Measurements from ENCODE around the gene TUBA3E.
A peak's percentile ranks its signal among the peaks of the same experiment; 100 is the strongest.
"Not testable (repeated sequence)": the region's sequence is repeated elsewhere in the genome, so short reads cannot be mapped to it uniquely, and the experiment has no call there.

Gene TUBA3E

DNA sequence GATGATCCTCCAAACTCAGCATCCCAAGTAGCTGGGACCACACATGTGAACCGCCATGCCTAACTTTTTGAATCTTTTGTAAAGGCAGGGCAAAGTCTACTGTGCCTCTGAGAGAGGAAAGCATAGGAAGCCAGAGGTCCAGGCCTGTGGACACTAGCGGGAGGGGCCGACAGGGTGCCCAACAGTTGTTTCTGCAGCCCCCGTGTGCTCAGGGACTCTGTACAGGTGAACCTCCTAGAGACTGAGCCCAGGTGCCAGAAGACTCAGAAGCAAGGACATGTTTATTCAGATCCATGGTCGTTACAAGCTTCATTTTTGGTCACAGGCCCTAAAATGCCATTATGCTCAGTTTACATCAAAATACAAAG, 47.1 kb downstream of the TUBA3E start:
- H3K27me3 ChIP-seq (ENCODE audit: insufficient read depth, low read length); H3K4me3 ChIP-seq (ENCODE audit: low read length); H3K4me1 ChIP-seq (ENCODE audit: insufficient read depth, low read length); H3K9ac ChIP-seq (ENCODE audit: low read depth, low read length); H3K9me3 ChIP-seq (ENCODE audit: insufficient read depth, low read depth, low read length); H3K27ac ChIP-seq (ENCODE audit: low read length): not testable (repeated sequence)
- H3K36me3 ChIP-seq (ENCODE audit: insufficient read depth, low read depth, low read length) = peaks cover 34% of the 10 kb centered on the region; the same call in 1 of the 2 replicates

DNA sequence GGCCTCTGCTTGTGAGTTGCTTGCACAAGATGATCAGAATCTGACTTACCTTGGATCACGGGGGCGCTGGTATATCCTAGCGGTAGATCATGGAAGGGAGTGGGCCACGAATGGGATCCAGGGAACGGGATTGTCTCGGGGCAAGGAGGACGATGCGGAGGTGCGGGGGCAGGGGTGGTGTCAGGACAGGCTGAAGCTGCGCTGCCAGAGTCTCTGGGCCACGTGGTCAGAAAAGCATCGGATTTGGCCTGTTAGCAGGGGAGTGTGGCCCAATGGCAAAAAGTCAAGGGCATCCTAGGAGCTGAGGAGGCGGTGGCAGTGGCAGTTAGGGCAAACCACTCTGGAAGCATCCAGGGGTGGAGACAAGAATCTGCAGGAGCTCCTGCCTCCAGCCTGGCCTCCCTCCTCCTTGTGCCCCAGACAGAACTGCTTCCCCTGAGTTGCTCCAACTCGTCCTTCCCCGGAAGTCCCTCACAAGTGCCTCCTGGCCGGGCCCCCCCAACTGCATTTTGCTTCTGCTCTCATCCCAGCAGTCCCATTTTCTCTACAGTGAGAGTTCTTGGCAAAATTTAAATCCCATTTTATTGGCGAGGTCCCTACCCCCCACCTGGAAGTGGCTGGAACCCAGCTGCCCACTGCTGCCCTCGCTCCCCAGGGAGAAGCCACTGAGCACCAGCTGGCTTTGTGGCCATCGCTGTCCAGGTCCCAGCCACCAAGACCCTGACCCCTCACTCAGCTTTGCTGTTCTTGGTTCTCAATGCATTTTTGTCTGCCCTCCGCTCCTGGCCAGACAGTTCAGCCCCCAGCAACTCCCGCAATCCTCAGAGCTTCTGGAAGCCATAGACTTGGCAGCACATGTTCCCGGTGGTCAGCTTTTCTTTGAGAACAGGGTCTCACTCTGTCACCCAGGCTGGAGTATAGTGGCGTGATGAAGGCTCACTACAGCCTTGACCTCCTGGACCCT, 47.8 kb downstream of the TUBA3E start:
- Histone ChIP-seq H3K4me1 (ENCODE audit: insufficient read depth, low read length) (no peaks in the 10 kb centered on the region), H3K27me3 (ENCODE audit: insufficient read depth, low read length) (no peaks in the 10 kb centered on the region), H3K9me3 (ENCODE audit: insufficient read depth, low read depth, low read length) (no peaks in the 10 kb centered on the region), H3K27ac (ENCODE audit: low read length) (no peak overlapping the region), H3K36me3 (ENCODE audit: insufficient read depth, low read depth, low read length) (peaks cover 28% of the 10 kb centered on the region; the same call in 1 of the 2 replicates), H3K4me3 (ENCODE audit: low read length) (no peak overlapping the region), H3K9ac (ENCODE audit: low read depth, low read length) (no peak overlapping the region)

DNA sequence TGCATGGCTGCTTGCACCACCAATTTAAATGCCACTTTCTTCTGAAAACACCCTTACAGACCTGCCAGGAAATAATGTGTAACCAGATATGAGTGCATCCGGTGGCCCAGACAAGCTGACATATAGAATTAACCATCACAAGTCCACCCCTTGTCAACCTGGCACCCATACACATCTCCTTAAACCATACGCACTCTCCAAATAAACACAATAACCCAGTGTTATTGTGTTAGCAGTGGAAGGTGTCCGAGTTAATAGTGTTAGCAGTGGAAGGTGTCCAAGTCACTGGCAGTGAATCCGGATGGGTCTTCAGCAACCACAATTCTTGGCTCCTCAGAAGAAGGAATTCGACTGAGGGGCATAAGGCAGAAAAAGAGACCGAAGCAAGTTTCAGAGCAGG, 49.7 kb downstream of the TUBA3E start:
- H3K27ac ChIP-seq (ENCODE audit: low read length); H3K27me3 ChIP-seq (ENCODE audit: insufficient read depth, low read length); H3K9ac ChIP-seq (ENCODE audit: low read depth, low read length); H3K9me3 ChIP-seq (ENCODE audit: insufficient read depth, low read depth, low read length); H3K4me3 ChIP-seq (ENCODE audit: low read length); H3K4me1 ChIP-seq (ENCODE audit: insufficient read depth, low read length): not testable (repeated sequence)
- H3K36me3 ChIP-seq (ENCODE audit: insufficient read depth, low read depth, low read length) = peaks cover 14% of the 10 kb centered on the region; the same call in 1 of the 2 replicates

DNA sequence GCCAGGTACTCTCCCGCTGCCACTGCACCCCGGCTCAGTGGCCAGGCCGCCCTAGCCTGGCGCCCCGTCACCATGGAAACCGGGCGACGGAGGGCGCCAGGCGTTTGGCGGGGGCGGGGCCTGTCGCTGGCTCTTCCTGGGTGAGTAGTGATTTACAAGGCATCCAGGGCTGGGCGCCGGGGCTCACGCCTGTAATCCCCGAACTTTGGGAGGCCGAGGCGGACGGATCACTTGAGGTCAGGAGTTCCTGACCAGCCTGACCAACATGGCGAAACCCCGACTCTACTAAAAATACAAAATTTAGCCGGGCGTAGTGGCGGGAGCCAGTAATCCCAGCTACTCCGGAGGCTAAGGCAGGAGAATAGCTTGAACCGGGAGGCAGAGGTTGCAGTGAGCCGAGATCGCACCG, 53.2 kb downstream of the TUBA3E start, which contains the start of gene CCDC74B:
CCDC74B (minus strand) TSS at position 107 of the 409 bp plus-strand sequence. CDS start 116 bp downstream, outside the sequence.
- H3K27ac ChIP-seq (ENCODE audit: low read length); H3K36me3 ChIP-seq (ENCODE audit: insufficient read depth, low read depth, low read length); H3K9me3 ChIP-seq (ENCODE audit: insufficient read depth, low read depth, low read length); H3K4me1 ChIP-seq (ENCODE audit: insufficient read depth, low read length); H3K27me3 ChIP-seq (ENCODE audit: insufficient read depth, low read length); H3K9ac ChIP-seq (ENCODE audit: low read depth, low read length): not testable (repeated sequence)
- H3K4me3 ChIP-seq (ENCODE audit: low read length) = peak within 1 kb of the TSS; percentile 56; the same call in 1 of the 2 replicates

DNA sequence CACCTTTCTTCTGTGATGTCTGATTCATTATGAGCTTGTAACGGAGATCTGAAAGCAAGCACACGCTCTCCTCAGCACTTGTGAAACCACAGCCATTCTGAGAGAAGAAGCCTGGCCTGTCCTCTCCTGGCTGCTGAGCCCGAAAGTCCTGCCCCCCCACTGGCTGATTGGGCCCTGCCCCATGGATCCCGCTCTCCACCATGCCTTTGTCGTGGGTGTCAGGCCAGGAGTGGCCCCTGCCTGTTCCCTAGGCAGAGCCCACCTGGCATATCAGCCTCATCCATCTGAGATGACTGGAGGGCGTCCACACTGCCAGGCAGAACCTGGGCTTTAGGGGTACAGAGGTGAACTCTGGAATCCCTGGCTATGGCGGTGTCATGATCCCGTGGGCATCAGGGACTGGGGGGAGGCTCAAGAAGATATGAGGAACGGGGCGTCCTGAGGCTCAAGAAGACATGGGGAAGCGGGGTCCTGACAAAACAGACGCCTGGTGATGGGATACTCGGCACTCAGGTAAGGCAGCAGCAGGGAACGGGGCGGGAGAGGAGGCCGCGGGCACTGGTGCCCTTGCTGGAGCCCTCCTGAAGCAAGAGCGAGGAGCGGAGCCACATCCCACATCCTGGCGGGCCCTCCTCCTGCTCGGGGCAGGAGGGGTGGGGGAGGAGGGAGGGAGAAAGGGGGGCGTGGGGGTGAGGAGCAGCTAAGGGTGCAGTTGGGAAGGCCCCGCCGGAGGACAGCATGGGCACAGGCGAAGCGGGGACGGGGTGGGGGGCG, 54.8 kb downstream of the TUBA3E start:
- H3K9ac ChIP-seq (ENCODE audit: low read depth, low read length) = not testable (repeated sequence)

DNA sequence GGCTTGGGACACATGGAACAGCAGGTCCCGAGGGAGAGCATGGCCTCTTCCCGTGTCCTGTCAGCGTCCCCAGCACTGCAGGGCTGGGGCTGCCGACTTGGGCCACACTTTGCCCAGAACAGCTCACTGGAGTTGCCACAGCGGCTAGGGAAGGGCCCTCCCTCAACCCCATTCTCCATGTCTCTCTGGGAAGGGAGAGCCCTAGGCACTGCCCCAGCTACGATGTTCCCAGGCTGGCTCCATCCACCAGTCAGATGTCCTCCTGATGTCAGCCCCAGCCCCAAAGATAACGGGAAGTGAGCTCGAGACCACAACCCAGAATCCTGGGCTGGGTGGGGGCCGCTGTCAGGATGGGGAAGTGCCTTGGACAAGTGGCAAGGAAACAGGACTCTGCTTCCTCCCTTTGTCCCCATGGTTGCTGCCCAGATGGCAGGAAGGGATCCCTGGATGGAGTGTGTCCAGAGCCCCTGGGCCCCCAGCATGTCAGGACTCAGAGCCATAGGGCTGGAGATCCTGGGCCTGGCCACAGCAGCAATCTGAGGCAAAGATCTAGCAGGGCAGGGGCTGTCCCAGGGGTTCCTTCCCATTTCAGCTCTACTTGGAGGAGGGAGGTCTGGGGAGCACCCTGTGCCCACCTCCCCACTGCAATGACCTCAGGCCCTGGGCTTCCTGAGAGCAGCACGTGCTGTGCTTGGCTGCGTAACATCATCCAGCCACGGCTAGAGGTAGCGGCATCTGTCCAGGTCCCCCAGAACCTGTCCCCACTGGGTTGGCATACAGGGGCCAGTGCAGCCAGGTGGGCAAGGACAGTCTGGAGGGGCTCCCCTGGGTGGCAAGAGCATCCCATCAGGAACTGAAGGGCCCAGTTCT, 55.6 kb downstream of the TUBA3E start:
- not testable (repeated sequence) for H3K9me3 ChIP-seq (ENCODE audit: insufficient read depth, low read depth, low read length); H3K27ac ChIP-seq (ENCODE audit: low read length); H3K27me3 ChIP-seq (ENCODE audit: insufficient read depth, low read length); H3K4me3 ChIP-seq (ENCODE audit: low read length); H3K36me3 ChIP-seq (ENCODE audit: insufficient read depth, low read depth, low read length); H3K9ac ChIP-seq (ENCODE audit: low read depth, low read length); H3K4me1 ChIP-seq (ENCODE audit: insufficient read depth, low read length)

More for the DNA sequence above, 54.8 kb downstream of the TUBA3E start:
- not testable (repeated sequence) for H3K27me3 ChIP-seq (ENCODE audit: insufficient read depth, low read length); H3K27ac ChIP-seq (ENCODE audit: low read length); H3K9me3 ChIP-seq (ENCODE audit: insufficient read depth, low read depth, low read length); H3K36me3 ChIP-seq (ENCODE audit: insufficient read depth, low read depth, low read length); H3K4me1 ChIP-seq (ENCODE audit: insufficient read depth, low read length)
- H3K4me3 ChIP-seq (ENCODE audit: low read length) = peak overlapping the region; percentile 45; the same call in 1 of the 2 replicates
